Measurements from ENCODE around the gene CSMD2. TPM values are rescaled to one million over a fixed set of nuclear protein-coding genes. Genes with fewer than 3 reads are reported as not detected.

CSMD2 gene
- total RNA-seq, 1 donor from 2014 or later = 2.1 TPM

DNA sequence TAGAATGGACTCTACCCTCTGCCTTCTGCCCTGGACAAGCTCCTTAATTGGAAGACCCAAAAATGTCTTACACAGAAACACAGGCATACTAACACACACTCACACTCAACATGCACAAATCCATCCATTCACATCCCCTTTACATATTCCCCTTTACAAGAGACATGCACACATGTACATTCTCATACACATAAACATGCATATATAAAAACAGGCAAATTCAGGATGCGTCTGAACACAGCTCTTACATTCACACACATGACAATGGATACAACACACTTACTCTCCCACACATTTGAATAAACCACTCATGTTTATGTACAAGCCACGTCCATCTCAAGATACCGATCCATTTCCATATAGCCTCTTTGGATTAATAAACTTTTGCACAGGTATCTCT, 216.7 kb downstream of the CSMD2 start:
- no peak for DNase-seq (ENCODE audit: low spot score)
- H3K4me1 Mint-ChIP-seq (ENCODE audit: unreplicated experiment) = no peaks in the 10 kb centered on the region
- no peak overlapping the region for H3K4me3 Mint-ChIP-seq (ENCODE audit: unreplicated experiment)
- no peaks in the 10 kb centered on the region for H3K27me3 Mint-ChIP-seq (ENCODE audit: unreplicated experiment)
- TF ChIP-seq, protein P1, sequence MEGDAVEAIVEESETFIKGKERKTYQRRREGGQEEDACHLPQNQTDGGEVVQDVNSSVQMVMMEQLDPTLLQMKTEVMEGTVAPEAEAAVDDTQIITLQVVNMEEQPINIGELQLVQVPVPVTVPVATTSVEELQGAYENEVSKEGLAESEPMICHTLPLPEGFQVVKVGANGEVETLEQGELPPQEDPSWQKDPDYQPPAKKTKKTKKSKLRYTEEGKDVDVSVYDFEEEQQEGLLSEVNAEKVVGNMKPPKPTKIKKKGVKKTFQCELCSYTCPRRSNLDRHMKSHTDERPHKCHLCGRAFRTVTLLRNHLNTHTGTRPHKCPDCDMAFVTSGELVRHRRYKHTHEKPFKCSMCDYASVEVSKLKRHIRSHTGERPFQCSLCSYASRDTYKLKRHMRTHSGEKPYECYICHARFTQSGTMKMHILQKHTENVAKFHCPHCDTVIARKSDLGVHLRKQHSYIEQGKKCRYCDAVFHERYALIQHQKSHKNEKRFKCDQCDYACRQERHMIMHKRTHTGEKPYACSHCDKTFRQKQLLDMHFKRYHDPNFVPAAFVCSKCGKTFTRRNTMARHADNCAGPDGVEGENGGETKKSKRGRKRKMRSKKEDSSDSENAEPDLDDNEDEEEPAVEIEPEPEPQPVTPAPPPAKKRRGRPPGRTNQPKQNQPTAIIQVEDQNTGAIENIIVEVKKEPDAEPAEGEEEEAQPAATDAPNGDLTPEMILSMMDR (IDR thresholded peaks at IDR 0.05; ENCODE audit: unreplicated experiment) = no peak
- H3K27ac Mint-ChIP-seq (ENCODE audit: unreplicated experiment) = no peak overlapping the region
- H3K36me3 Mint-ChIP-seq (ENCODE audit: low read depth, unreplicated experiment) = no peaks in the 10 kb centered on the region
- H3K9me3 Mint-ChIP-seq (ENCODE audit: unreplicated experiment) = no peaks in the 10 kb centered on the region

DNA sequence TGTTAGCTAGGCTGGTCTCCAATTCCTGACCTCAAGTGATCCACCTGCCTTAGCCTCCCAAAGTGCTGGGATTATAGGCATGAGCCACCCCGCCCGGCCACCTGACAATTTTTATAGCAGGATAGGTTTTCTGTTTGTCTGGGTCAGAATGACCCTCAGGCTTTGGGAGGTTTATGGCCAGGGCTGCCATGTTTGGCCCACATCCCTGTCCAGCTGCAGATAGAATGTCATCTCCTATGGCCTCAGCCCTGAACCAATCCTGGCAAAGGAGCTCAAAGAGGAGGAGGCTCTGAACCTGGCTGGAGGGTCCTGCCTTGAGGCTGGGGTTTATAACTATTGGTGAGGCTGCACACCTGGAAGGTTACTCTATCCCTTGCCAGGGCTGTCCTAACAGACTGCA, 218.2 kb downstream of the CSMD2 start:
- TF ChIP-seq, protein P1 (IDR thresholded peaks at IDR 0.05; ENCODE audit: unreplicated experiment) = no peak
- Mint-ChIP-seq H3K4me1 (ENCODE audit: unreplicated experiment) (no peaks in the 10 kb centered on the region), H3K9me3 (ENCODE audit: unreplicated experiment) (no peaks in the 10 kb centered on the region), H3K27me3 (ENCODE audit: unreplicated experiment) (no peaks in the 10 kb centered on the region), H3K27ac (ENCODE audit: unreplicated experiment) (no peak overlapping the region), H3K4me3 (ENCODE audit: unreplicated experiment) (no peak overlapping the region), H3K36me3 (ENCODE audit: low read depth, unreplicated experiment) (no peaks in the 10 kb centered on the region)
- DNase-seq (ENCODE audit: low spot score) = no peak

DNA sequence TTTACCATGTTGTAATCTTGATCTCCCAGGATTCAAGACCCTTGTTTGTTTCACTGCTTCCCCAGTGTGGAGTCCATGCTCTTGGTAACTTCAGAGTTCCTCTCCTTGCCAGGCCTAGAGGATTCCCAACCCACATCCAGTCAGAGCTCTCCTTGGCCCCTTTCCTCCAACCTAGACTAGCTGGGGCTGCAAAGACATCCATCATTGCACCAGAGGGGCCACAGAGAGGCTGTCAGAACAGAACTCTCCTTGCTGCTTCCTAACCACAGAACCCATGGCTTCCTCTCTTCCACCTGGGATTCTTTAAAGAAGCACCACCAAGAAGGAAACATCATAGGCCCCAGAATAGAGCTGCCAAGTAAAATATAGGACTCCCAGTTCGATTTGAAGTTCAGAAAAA, 220.2 kb downstream of the CSMD2 start:
- no peaks in the 10 kb centered on the region for H3K9me3 Mint-ChIP-seq (ENCODE audit: unreplicated experiment)

DNA sequence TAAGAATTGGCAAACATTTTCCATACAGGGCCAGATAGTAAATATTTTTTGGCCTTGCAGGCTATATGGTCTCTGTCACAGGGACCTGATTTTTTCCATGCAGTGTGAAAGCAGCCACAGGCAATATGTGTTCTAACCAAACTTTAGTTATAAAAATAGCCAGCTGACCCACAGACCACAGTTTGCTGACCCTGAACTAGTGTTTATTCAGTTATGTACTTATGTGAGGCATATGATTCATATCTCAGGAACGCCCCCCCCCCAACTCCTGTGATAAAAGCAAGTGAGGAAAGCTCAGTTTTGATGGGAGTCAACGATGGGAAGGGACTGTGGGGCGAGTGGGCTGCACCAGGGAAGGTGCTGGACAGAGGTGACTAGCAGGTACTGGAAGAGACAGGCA, 221.1 kb downstream of the CSMD2 start:
- Mint-ChIP-seq H3K4me3 (ENCODE audit: unreplicated experiment) (no peak overlapping the region), H3K9me3 (ENCODE audit: unreplicated experiment) (no peaks in the 10 kb centered on the region), H3K27ac (ENCODE audit: unreplicated experiment) (no peak overlapping the region), H3K27me3 (ENCODE audit: unreplicated experiment) (no peaks in the 10 kb centered on the region), H3K4me1 (ENCODE audit: unreplicated experiment) (no peaks in the 10 kb centered on the region), H3K36me3 (ENCODE audit: low read depth, unreplicated experiment) (no peaks in the 10 kb centered on the region)
- no peak for DNase-seq (ENCODE audit: low spot score)
- TF ChIP-seq, protein P1 (IDR thresholded peaks at IDR 0.05; ENCODE audit: unreplicated experiment) = no peak

More for the DNA sequence above, 220.2 kb downstream of the CSMD2 start:
- DNase-seq (ENCODE audit: low spot score) = no peak
- H3K4me3 Mint-ChIP-seq (ENCODE audit: unreplicated experiment) = no peak overlapping the region
- H3K27ac Mint-ChIP-seq (ENCODE audit: unreplicated experiment) = no peak overlapping the region
- H3K36me3 Mint-ChIP-seq (ENCODE audit: low read depth, unreplicated experiment) = no peaks in the 10 kb centered on the region
- no peaks in the 10 kb centered on the region for H3K4me1 Mint-ChIP-seq (ENCODE audit: unreplicated experiment)
- H3K27me3 Mint-ChIP-seq (ENCODE audit: unreplicated experiment) = no peaks in the 10 kb centered on the region
- TF ChIP-seq, protein P1 (IDR thresholded peaks at IDR 0.05; ENCODE audit: unreplicated experiment) = no peak

DNA sequence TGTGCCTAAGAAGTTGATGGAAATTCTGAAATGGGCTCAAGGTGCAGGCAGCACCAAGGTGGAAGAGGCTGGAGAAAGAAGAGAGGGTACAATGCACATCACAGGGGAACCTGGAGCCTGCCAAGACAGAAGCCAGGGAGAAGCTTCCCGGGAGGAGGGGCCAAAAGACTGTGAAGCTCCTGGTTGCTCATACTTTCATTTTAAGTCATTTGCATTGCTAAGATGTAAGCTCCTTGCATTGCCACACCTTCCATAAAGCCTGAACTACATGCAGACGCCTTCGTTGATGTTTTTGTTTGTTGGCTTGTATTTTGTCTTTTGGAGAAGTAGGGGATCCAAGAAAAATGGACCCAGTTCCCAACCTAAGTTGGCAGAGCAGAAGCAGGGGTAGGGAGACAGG, 232.2 kb downstream of the CSMD2 start:
- Mint-ChIP-seq H3K27me3 (ENCODE audit: unreplicated experiment) (peaks cover 2% of the 10 kb centered on the region), H3K27ac (ENCODE audit: unreplicated experiment) (no peak overlapping the region), H3K4me1 (ENCODE audit: unreplicated experiment) (no peaks in the 10 kb centered on the region), H3K4me3 (ENCODE audit: unreplicated experiment) (no peak overlapping the region), H3K36me3 (ENCODE audit: low read depth, unreplicated experiment) (no peaks in the 10 kb centered on the region), H3K9me3 (ENCODE audit: unreplicated experiment) (no peaks in the 10 kb centered on the region)
- TF ChIP-seq, protein P1 (IDR thresholded peaks at IDR 0.05; ENCODE audit: unreplicated experiment) = no peak
- no peak for DNase-seq (ENCODE audit: low spot score)

Data from endothelial cell (in vitro differentiated cells).